NOMO-1 (cell line): ENCODE data around the gene DUSP5.

Experiments used
- DNase-seq, 2 experiments: peaks; one replicate each; lab custom pipeline; 2025; ENCODE audit not compliant: unreplicated experiment in 2 of 2; lab: John Stamatoyannopoulos, UW

The DUSP5 gene

GRCh38 chr10:110499796-110500514, 2.2 kb downstream of the DUSP5 start:
- no peak for DNase-seq

GRCh38 chr10:110500515-110500905, 2.8 kb downstream of the DUSP5 start:
- DNase-seq: no peak

GRCh38 chr10:110501142-110501937, 3.6 kb downstream of the DUSP5 start:
- peak; percentile 28 to 48 for DNase-seq

GRCh38 chr10:110502072-110502845, 4.6 kb downstream of the DUSP5 start:
- DNase-seq: no peak

- peak; percentile 75 to 94 for DNase-seq
Observed at GRCh38 chr10:110502851-110503301, 5.2 kb downstream of the DUSP5 start.

- DNase-seq: no peak
Observed at GRCh38 chr10:110503528-110504110, 5.9 kb downstream of the DUSP5 start.

- DNase-seq: peak; percentile 76 to 82
Observed at GRCh38 chr10:110504111-110504735, 6.5 kb downstream of the DUSP5 start.

GRCh38 chr10:110505130-110505770, 7.5 kb downstream of the DUSP5 start:
- no peak for DNase-seq

GRCh38 chr10:110506448-110506847, 8.7 kb downstream of the DUSP5 start:
- DNase-seq: no peak

GRCh38 chr10:110507346-110507745, 9.6 kb downstream of the DUSP5 start:
- no peak for DNase-seq

- no peak for DNase-seq
Observed at GRCh38 chr10:110508159-110508788, 10.6 kb downstream of the DUSP5 start.

GRCh38 chr10:110508806-110509544, 11.3 kb downstream of the DUSP5 start:
- no peak for DNase-seq

- no peak for DNase-seq
Observed at GRCh38 chr10:110509560-110509959, 11.9 kb downstream of the DUSP5 start.

GRCh38 chr10:110510086-110510485, 12.4 kb downstream of the DUSP5 start:
- DNase-seq: no peak

GRCh38 chr10:110510730-110511129, 13.0 kb downstream of the DUSP5 start:
- DNase-seq: no peak

GRCh38 chr10:110511734-110512449, 14.2 kb downstream of the DUSP5 start:
- no peak for DNase-seq

- no peak for DNase-seq
Observed at GRCh38 chr10:110512461-110513187, 14.9 kb downstream of the DUSP5 start.

GRCh38 chr10:110513949-110514348, 16.2 kb downstream of the DUSP5 start:
- DNase-seq: no peak
